ENCODE results near the gene ACVR2A.

ACVR2A gene

GRCh38 chr2:147872967-147873366, 28.1 kb downstream of the ACVR2A start:
- no peak overlapping the region for H3K4me3 ChIP-seq (ENCODE audit: low read length)
- H3K9me3 ChIP-seq (ENCODE audit: insufficient read depth, low read length): no peaks in the 10 kb centered on the region
- H3K4me2 ChIP-seq (ENCODE audit: low read length): no peak overlapping the region
- no peaks in the 10 kb centered on the region for H3K4me1 ChIP-seq (ENCODE audit: low read length)
- H3K27me3 ChIP-seq (ENCODE audit: low read depth, low read length): no peaks in the 10 kb centered on the region
- TF ChIP-seq EZH2phosphoT487 (IDR thresholded peaks at IDR 0.05; ENCODE audit: low read depth) (no peak), CTCF (IDR thresholded peaks at IDR 0.05; ENCODE audit: low read depth, low read length) (no peak)
- no peaks in the 10 kb centered on the region for H3K79me2 ChIP-seq (ENCODE audit: low read length)
- no peaks in the 10 kb centered on the region for H3K36me3 ChIP-seq (replicated peaks; ENCODE audit: low read depth, low read length)
- no peak overlapping the region for H3K27ac ChIP-seq (ENCODE audit: low read length)
- H4K20me1 ChIP-seq (ENCODE audit: insufficient read depth, low read length): no peaks in the 10 kb centered on the region
- no peak overlapping the region for H2AFZ ChIP-seq (ENCODE audit: low read depth, low read length)
- H3K9ac ChIP-seq (ENCODE audit: low read length): no peak overlapping the region

DNA sequence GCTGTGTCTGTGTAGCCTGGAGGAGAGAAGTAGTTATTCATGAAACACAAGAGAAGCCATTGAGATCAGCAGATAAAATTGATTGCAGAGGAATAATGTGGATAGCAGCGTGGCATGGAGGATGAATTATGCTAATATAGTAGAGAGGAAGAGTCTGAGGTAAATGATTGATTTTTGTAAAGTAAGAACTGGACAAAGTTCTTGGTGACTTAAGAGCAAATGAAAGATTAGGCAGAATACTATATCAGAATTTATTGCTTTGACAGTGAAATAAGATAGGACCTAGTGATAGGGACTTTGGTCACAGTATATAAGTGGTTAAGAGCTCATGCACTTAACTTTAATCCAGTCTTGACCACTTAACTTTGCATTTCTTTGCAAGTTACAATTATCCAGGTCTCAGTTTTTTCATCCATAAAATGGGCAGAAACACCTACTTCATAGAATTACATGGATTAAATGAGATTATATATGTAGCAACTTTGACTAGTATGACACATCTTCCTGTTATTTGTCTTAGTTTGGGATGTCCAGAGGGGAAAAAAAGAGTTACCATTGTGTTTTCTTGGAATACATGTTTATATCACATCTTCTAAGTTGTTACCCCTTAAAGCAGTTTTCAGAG, 29.1 kb downstream of the ACVR2A start:
- H3K9ac ChIP-seq (ENCODE audit: low read length): no peak overlapping the region
- no peaks in the 10 kb centered on the region for H3K36me3 ChIP-seq (replicated peaks; ENCODE audit: low read depth, low read length)
- no peaks in the 10 kb centered on the region for H3K79me2 ChIP-seq (ENCODE audit: low read length)
- H3K9me3 ChIP-seq (ENCODE audit: insufficient read depth, low read length): no peaks in the 10 kb centered on the region
- H4K20me1 ChIP-seq (ENCODE audit: insufficient read depth, low read length): no peaks in the 10 kb centered on the region
- H2AFZ ChIP-seq (ENCODE audit: low read depth, low read length): no peak overlapping the region
- no peak for TF ChIP-seq EZH2phosphoT487 (IDR thresholded peaks at IDR 0.05; ENCODE audit: low read depth)
- TF ChIP-seq CTCF (IDR thresholded peaks at IDR 0.05; ENCODE audit: low read depth, low read length): no peak
- no peak overlapping the region for H3K27ac ChIP-seq (ENCODE audit: low read length)
- no peaks in the 10 kb centered on the region for H3K4me1 ChIP-seq (ENCODE audit: low read length)
- H3K4me2 ChIP-seq (ENCODE audit: low read length): no peak overlapping the region
- no peaks in the 10 kb centered on the region for H3K27me3 ChIP-seq (ENCODE audit: low read depth, low read length)
- no peak overlapping the region for H3K4me3 ChIP-seq (ENCODE audit: low read length)

- no peaks in the 10 kb centered on the region for H4K20me1 ChIP-seq (ENCODE audit: insufficient read depth, low read length)
- TF ChIP-seq EZH2phosphoT487 (IDR thresholded peaks at IDR 0.05; ENCODE audit: low read depth) (no peak), CTCF (IDR thresholded peaks at IDR 0.05; ENCODE audit: low read depth, low read length) (no peak)
- no peak overlapping the region for H3K4me2 ChIP-seq (ENCODE audit: low read length)
- H3K4me1 ChIP-seq (ENCODE audit: low read length): no peaks in the 10 kb centered on the region
- H3K27me3 ChIP-seq (ENCODE audit: low read depth, low read length): no peaks in the 10 kb centered on the region
- H3K36me3 ChIP-seq (replicated peaks; ENCODE audit: low read depth, low read length): no peaks in the 10 kb centered on the region
- H3K79me2 ChIP-seq (ENCODE audit: low read length): no peaks in the 10 kb centered on the region
- H3K27ac ChIP-seq (ENCODE audit: low read length): no peak overlapping the region
- H3K9ac ChIP-seq (ENCODE audit: low read length): no peak overlapping the region
- no peaks in the 10 kb centered on the region for H3K9me3 ChIP-seq (ENCODE audit: insufficient read depth, low read length)
- H2AFZ ChIP-seq (ENCODE audit: low read depth, low read length): no peak overlapping the region
- H3K4me3 ChIP-seq (ENCODE audit: low read length): no peak overlapping the region
These were observed 35.0 kb downstream of the ACVR2A start for GRCh38 chr2:147879846-147880245.

DNA sequence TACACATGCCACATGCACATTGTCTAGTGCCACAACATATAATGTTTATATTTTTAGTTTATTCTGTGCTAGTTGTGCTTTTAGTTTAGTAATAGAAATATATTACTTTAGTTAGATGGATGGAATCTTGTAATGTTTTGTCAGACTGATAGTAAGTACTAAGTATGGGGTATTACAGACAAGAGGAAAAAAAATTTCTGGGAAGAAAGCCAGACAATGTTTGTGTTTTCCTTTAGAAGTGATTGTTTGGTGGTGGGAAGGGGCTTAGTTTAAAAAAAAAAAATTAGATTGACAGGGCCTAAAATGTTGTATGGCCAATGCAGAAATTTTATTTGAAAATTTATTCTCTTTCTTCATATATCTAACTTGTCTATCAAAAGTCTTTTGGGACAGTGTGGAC, 37.8 kb downstream of the ACVR2A start:
- Histone ChIP-seq H3K4me3 (ENCODE audit: low read length) (no peak overlapping the region), H3K36me3 (replicated peaks; ENCODE audit: low read depth, low read length) (no peaks in the 10 kb centered on the region), H3K9ac (ENCODE audit: low read length) (no peak overlapping the region), H3K4me2 (ENCODE audit: low read length) (no peak overlapping the region), H2AFZ (ENCODE audit: low read depth, low read length) (no peak overlapping the region), H3K27ac (ENCODE audit: low read length) (no peak overlapping the region), H3K9me3 (ENCODE audit: insufficient read depth, low read length) (no peaks in the 10 kb centered on the region), H3K4me1 (ENCODE audit: low read length) (no peaks in the 10 kb centered on the region), H3K27me3 (ENCODE audit: low read depth, low read length) (no peaks in the 10 kb centered on the region), H4K20me1 (ENCODE audit: insufficient read depth, low read length) (no peaks in the 10 kb centered on the region), H3K79me2 (ENCODE audit: low read length) (no peaks in the 10 kb centered on the region)
- TF ChIP-seq EZH2phosphoT487 (IDR thresholded peaks at IDR 0.05; ENCODE audit: low read depth) (no peak), CTCF (IDR thresholded peaks at IDR 0.05; ENCODE audit: low read depth, low read length) (no peak)

Data from OCI-LY3 (cell line).